ENCODE results near the gene FNTB. TPM values are rescaled to one million over a fixed set of nuclear protein-coding genes. Genes with fewer than 3 reads are reported as not detected.

FNTB gene
- total RNA-seq, 1 donor from 2014 or later = 9.2 TPM

DNA sequence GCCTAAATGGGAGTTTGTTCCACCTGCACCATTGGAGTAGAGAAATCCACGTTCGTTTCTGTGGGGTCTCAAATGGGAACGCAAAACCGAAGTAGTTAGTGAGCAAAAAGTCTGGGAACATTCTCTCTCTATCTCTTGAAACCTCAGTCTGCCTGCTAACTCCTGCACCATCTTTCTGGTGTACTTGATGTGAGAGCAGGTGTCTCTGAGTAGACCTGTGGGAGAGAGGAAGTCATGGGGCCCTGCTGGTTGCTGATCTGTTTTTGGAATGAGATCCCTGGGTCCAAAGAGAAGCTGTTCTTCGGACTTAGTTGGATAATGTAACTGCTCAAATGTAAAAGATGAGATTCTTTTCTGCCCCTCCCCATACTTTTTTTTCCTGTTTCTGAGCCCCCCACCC lies 58.3 kb downstream of the FNTB start:
- DNase-seq (ENCODE audit: low read depth, low spot score) = no peak

DNA sequence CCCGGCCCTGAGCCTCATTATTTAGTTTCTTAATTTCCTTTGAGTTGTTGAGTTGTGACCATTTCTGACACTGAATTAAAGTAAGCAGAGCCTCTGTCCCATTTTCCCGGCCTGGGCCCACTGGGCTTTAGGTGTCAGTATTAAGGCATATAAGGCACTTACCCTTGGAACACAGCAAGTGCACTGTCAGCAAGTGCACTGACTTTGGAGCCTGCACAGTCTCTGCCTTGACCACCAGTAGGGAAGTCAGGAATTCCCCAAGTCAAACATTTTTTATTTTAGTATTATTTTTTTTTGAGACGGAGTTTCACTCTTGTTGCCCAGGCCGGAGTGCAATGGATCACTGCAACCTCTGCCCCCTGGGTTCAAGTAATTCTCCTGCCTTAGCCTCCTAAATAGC lies 59.0 kb downstream of the FNTB start:
- no peak for DNase-seq (ENCODE audit: low read depth, low spot score)

DNA sequence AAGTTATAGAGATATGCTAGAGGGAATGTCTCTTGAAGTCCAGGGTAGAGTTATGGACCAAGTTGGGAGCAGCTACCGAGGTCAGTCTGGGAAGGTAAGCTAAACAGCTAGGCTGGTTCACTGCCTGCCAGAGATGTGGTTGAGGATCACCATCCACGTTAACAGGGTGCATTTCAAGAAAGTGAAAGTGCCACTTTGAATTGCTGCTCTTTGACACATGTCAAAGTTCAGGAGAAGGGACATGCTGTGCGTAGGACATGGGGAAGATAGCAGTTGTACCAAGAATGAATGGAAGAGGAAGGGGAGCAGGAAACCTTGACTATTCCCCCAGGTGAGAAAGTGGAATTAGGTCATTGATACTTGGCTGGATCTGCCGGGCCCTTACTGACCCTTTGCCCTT lies 66.1 kb downstream of the FNTB start:
- DNase-seq (ENCODE audit: low read depth, low spot score) = no peak

DNA sequence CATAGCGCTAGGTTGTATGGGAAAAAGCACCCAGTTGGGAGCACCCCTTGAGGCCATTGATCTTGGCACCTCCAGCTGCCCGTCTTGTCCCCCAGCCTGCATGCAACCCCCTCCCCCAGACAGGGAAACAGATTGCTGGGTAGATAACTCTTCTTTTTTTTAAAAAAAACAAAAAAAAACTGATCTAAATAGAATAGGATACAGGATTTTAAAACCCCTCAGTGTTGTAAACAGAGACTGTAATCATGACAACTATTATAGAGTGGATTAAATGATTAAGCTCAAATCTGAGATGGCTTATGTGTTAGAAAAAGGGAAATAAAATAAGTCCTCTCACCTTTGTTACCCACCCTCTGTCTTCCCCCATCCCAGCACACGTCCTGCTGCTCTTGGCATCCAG lies 66.8 kb downstream of the FNTB start:
- no peak for DNase-seq (ENCODE audit: low read depth, low spot score)

DNA sequence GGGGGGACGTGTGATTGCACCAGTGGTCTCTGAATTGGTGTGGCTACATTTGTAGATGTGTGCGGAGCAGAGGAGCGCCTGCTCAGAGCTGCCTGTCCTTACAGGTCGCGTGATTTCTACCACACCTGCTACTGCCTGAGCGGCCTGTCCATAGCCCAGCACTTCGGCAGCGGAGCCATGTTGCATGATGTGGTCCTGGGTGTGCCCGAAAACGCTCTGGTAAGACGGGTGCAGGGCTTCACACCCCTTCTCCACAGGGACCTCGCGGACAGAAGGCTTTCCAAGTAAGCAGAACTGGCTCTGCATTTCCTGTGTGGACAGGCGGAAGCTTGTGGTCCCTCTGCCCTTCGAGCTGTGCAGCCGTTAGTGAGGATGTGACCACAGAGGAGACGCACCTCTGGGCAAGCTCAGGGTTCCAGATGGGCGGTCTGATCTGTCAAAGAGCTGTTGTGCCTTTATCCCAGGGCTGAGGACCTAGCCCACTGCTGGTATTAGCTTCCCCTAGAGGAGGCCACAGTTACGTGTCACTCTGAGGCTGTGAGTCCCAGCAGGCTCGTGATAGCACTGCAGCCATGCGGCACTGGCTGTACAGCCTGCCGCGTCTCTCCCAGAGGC lies 67.9 kb downstream of the FNTB start:
- no peak for DNase-seq (ENCODE audit: low read depth, low spot score)

DNA sequence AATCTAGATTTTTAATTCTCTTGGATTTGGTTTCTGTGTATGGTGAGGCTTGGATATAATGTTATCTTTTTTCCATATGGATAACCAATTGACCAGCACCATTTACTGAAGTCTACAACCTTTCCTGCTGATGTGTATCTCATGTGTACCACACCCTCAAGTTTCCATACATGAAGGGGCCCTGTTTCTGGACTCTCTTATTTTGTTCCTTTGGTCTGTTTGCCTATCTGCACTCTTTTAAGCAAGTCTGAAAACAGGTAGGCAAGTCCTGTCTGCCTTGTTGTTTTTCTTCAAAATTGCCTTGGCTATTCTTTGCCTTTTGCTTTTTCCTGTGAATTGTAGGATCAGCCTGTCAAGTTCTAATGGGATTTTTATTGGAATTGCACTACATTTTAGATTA lies 71.0 kb downstream of the FNTB start:
- no peak for DNase-seq (ENCODE audit: low read depth, low spot score)

DNA sequence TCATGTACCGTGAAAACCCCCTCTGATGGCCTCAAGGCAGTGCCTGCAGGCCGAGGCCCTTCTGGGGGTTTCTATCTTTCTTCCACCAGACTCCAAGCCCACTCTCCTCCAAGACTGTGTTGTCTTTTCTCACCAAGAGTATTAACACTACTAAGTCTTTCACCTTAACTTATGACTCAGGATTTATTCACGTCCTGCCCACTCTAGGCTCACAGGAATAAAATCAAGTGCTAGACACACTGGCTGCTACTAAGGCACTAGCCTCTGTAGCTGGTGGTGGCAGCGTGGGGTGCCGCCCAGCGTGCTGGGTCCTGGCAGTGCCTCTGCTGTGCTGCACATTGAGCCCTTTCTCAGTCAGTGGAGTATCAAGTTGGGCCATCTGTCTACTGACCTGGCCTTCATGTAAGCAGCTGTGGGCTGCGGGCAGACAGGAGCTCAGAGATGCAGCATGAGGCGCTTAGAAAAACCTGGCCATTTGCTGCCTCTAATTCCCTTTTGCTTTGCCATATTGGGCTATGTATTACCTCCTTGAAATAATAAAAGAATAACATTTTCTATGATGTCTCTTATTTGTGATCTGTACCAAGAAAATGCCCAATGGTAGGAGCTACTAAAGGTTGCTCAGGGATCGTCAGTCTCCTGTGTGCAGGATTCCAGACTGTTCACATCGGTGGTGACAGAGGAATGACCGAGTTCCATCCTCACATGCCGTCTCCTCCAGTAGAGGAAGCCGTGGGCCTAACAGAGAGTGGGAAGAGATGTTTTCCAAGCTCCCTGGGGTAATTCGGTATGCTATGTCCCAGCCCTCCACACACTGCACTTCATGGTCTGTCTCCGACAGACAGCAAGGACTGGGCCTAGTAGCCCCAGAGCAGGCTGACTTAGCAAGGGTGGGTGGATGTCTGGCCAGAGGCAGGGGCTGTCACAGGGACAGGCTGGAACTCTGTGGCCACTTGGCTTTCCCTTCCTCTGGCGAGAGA lies 75.7 kb downstream of the FNTB start:
- no peak for DNase-seq (ENCODE audit: low read depth, low spot score)

DNA sequence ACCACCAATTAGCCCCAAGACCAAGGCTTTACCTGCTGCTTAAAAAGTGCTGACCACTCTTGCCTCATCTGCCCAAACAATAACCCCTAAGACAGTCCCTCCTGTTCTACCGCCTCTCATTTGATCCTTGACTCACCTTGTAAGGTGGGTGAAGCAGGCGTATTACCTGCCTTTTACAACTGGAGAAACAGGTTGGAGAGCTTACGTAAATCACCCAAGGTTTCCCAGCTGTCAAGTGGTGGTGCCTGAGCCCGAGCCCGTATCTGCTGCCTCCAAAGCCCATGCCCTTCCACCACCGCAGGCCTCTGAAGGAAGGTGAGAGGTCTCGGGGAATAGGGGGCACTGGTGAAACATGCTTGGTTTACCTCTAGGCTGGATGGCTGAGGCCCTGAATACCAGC lies 79.0 kb downstream of the FNTB start:
- DNase-seq (ENCODE audit: low read depth, low spot score) = no peak

DNA sequence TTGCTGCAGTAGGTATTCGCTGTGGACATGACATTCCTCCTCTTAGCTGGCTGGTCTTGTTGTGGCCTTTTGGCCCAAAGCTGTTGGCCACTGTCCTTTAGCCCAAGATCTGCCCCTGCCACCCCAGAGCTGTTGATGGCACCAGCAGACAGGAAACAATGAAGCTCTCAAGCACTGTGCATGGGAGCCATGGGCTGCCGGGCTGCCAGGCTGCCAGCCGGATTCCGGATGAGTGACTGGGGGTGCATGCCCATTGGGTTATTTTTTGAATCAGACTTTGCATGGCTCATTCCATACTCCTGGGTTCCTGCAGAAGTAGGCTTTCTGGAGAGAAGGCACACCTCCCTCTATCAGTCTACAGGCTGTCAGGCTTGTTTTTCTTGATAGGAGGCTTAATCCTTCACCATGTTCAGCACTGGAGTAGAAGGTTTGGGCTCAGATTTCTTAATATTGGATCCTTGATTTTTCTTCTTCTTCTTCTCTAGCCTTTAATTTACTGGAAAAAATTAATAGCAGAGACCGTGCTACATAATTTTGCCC lies 83.2 kb downstream of the FNTB start:
- no peak for DNase-seq (ENCODE audit: low read depth, low spot score)

DNA sequence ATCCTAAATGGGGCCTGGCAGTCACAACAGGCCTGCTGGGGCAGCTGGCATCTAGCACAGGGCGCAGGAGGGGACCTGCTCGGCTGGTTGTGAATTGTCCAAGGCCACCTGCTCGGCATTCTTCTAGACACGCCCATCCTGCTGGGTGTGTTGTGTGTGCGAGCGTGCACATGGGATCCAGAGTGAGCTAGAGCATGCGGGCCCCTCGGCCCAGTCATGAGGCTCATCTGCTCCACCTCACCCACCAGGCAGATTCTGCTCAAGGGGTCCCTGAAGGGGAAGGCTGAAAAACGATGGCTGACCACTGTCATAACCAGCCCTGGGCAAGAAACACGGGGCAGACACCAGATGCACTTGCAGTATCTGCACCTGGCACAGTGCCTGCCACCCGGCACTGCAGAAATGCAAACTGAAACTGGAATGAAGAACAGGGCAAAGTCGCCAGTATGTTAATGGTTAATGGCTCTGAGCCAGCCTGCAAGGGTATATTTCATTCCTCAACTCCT lies 83.8 kb downstream of the FNTB start:
- DNase-seq (ENCODE audit: low read depth, low spot score) = no peak

DNA sequence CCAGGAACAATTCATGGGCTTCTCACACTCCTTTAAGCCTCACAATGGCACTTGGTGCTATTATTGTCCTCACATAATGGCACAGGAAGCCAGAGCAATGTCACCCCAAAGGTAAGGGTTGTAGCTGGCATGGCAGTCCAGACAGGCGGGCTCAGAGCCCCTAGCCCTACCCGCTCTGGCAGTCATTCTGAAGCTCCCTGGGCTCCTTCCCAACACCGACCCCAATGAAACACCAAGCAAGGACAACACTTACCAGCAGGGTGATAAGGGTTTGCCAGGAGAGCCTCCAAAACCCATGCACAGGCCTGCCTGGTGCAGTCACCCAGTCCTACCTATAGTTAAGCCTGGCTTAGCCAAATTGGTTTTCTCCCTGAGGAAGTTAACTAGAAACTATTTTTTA lies 84.8 kb downstream of the FNTB start:
- no peak for DNase-seq (ENCODE audit: low read depth, low spot score)

DNA sequence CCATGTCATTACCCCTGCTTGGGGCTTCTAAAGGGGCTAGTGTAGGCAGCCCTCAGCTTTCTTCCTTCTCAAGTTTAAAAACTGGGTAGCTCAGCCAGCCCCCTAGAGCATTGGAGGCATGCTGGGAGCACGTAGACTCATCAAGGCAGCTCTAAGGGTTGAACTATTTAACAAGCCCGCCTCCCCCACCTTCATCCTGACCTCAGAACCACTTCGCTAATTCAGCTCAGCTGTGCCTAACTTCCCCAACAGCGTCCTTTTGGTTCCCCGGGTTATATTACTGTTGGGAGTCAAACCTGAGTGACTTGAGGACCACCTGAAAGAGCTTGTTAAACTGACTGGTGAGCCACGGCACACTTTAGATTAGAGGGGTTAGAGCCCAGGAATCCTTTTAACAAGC lies 85.6 kb downstream of the FNTB start:
- DNase-seq (ENCODE audit: low read depth, low spot score) = no peak

DNA sequence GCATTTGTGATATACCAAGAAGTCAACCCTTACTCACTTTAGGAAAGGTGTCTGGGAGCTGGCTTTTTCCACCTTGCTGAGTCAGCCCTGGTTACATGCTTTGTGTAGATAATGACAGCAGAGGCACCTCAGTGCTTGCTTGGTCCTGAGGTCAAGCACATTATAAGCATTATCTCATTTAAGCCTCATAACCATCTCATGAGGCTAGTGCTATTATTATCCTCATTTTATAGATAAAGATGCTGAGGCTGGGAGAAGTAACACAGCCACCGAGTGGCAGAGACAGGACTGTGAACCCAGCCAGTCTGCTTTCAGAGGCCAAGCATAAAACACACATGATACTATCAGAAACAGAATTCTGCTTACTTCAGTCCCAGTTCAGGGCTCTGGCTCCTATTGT lies 86.2 kb downstream of the FNTB start:
- DNase-seq (ENCODE audit: low read depth, low spot score) = no peak

DNA sequence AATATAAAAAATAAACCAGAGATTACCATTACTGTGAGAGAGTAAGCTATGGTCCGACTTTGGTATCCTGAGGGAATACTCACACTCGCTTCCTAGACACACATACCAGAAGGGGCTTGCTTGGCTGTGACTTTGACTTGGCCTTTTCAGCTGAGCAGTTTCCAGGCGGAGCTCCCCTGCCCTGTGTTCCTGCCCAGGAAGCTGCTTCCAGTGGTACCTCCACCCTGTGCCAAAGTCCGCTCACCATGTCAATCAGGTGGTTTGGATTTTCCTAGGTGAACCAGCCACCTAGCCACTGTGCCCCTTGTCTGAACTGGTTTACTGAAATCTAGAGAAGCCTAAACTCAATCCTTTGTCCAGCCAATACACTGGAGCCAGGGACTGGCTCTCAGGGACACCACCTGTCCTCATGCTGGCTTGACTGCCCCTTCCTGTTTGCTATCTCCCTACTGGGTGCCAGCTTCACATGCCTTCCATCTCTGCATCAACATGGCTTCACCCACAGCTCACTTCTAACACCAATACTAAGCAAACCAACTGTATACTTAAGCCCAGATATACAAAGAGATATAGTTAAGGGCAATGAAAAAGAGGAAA lies 87.0 kb downstream of the FNTB start:
- DNase-seq (ENCODE audit: low read depth, low spot score) = no peak

DNA sequence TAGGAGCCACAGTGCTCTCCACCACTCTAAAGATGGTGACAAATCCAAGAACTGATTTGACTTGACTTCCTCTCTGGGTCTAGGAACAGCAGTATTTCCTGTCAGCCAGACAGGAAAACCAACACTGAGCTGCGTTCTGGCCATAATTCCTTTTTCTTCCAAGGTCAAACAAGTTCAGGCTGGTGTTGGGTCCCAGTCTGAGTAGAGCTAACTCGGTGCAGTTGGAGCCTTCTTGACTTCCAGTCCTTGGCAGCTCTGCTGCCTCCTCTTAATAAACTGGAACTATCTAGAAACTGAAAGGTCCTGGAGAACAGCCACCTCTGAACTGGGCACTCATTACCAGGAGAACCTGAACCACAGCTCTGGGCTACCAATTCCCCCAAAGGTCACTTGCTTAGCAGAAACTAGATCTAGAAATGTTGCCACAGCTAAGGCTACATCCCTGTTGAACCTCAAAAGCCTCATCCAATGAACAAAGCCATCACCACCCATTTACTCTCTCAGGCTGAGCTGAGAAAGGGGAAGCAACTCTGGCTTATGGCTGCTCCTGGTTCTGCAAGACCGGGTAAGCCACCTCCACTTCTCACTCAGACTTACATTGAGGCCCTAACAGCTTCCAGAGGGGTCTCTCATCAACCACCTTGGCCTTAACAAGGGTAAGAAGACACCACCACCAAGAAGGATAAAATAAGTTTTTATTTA lies 87.9 kb downstream of the FNTB start:
- DNase-seq (ENCODE audit: low read depth, low spot score) = no peak

DNA sequence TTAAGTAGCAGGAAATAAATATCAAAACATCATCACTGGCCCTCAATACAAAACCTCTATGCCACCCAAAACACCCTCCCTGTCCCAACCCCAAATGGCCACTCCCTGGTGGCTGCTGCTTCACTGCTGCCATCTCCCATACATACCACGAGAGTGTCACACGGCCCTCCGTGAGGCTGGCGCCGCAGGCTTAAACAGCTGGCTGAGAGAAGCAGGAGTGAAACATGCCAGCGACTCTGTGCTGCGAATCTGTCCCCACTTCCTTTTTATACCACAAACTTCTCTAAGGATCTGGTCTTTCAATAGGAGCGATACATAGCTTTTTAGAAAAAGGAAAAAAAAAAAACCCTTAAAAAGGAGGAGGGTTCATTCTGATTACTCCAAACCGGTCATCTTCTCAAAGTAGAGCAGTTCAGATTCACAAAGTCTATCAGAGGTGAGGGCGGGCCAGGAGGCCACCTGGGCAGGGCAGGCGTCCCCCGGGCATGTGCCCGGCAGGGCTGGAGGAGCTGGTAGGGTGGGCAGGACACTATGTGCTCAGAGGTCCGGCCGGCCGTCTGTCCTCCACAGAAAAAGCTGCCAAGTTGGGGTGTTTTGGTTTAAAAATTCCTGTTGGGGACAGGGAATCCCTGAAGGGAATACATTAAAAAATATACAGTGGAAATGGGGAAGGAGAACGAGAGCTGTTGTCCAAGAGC lies 89.1 kb downstream of the FNTB start:
- no peak for DNase-seq (ENCODE audit: low read depth, low spot score)

DNA sequence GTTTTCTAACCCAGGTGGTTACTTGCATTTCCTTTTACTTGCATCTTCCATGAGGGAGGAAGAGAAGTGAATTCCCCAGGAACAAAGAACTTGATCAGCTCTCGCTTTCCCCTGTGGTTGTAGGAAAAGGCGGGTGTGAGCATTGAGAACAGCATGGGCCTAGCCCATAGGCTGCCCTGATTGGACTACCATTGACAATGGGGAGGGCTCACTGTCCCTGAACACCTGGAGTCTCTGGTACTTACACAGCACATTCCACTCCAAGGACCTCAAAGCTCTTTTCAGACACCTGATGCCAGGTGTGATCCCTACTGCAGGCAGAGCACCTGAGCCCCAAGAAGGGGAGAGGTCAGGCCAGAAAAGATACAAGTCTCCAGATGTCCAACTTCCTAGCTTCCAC lies 90.6 kb downstream of the FNTB start:
- no peak for DNase-seq (ENCODE audit: low read depth, low spot score)

DNA sequence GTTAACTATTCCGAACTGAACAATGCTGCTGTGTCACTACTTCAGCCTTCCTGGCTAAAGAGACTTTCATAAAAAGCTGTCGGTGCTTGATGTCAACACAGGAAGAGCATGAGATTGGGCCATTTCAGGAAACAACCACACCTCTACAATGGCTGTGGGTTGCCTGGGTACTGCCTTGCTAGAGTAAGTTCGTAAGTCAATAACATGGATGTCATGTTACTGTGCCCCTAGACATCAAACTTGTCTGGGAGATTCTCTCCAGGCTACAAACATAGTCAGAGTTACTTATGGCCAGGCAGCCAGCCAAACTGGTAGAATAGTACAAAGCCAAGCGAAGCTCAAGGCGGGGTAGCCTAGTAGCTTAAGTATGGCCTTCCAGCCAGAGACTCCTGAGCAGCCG lies 92.5 kb downstream of the FNTB start:
- DNase-seq (ENCODE audit: low read depth, low spot score) = no peak

DNA sequence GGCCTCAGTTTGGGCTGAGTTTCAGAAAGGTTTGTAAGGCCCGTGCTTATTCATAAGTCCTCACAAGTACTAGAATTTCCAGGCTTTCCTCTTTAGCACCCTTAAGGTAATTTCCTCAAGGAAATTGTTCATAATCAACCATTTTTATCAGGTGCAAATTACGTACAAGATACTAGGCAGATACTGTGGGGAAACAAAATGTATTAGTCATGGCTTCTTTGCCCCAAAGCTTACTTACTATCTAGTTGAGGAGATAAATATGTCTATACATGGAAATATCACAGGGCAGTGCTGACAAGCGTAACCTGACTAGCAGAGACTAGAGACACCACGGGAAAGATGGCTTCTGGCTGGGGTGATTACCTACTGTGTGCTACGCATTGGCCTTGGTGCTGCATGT lies 93.1 kb downstream of the FNTB start:
- no peak for DNase-seq (ENCODE audit: low read depth, low spot score)

DNA sequence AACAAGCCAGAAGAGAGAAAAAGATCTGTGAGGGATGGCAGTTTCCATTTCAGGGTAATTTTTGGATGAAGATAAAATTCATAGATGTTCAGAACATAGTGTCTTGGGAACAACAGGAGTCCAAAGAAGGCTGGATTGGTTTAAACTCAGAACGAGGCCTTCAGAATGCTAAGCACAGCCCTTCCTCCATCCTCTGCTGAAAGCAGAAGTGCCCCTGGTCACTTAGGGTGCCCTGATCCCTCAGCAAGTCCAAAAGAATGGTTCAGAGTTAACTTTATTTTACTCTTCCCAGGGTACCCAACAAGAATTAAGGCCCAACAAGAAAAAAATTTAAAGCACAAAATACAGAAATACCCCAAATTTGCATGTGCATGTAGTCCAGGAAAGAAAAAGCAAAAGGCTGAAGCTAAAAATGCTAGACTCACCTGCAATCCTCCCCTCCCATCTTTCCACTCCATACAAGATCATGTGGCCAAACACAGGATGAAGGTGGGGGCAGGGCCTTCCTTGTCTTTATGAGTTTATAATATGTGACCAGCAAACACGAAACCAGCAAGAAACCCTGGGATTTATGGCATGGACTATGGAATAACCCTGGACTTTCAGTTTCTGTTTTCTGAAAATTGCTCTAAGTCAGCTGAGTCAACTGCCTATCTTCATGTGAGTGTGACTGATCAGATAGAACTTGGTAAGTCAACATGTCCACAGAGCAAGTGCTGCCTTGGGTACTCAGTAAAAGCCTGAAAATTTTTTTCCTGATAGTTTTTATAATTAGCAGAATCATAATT lies 94.5 kb downstream of the FNTB start:
- no peak for DNase-seq (ENCODE audit: low read depth, low spot score)
